ENCODE measurements around the gene ALOX5. TPM values are rescaled to one million over a fixed set of nuclear protein-coding genes. Genes with fewer than 3 reads are reported as not detected.

The ALOX5 gene
- total RNA-seq, 1 experiment from 2014 or later: 6.1 TPM

- POLR2A ChIA-PET: no interaction called here
These were observed 50.0 kb downstream of the ALOX5 start for GRCh38 chr10:45423976-45424499.

More at GRCh38 chr10:45423976-45424499, 50.0 kb downstream of the ALOX5 start:
- H4K20me1 ChIP-seq (ENCODE audit: insufficient read depth): no peaks in the 10 kb centered on the region
- CTCF ChIA-PET: no interaction called here
- H3K9me3 ChIP-seq (ENCODE audit: control insufficient read depth in 1 of 2, insufficient read depth in 1 of 2, low read depth in 1 of 2, low read length in 2 of 2): no peaks in the 10 kb centered on the region
- H3K79me2 ChIP-seq (ENCODE audit: insufficient read depth, low read length): no peaks in the 10 kb centered on the region
- ATAC-seq (no peak), DNase-seq (ENCODE audit: low read depth, low spot score) (no peak)
- no peak overlapping the region for H3K4me3 ChIP-seq (replicated peaks in 1 of 2; ENCODE audit: low read depth in 1 of 2, low read length in 2 of 2)
- no peaks in the 10 kb centered on the region for H3K36me3 ChIP-seq (ENCODE audit: control insufficient read depth in 1 of 2, insufficient read depth in 2 of 2, low read length in 2 of 2)
- no peak for TF ChIP-seq SP1 (IDR thresholded peaks at IDR 0.05; ENCODE audit: low read depth)
- TF ChIP-seq SRF (IDR thresholded peaks at IDR 0.05; ENCODE audit: low read depth): no peak
- no peak for TF ChIP-seq MAX (IDR thresholded peaks at IDR 0.05)
- no peak for TF ChIP-seq ZBTB33 (IDR thresholded peaks at IDR 0.05; ENCODE audit: extremely low read depth, insufficient replicate concordance, low read length)
- no peak for TF ChIP-seq POLR2AphosphoS5 (IDR thresholded peaks at IDR 0.05; ENCODE audit: low read depth, low read length)
- no peak for TF ChIP-seq TCF7L2 (IDR thresholded peaks at IDR 0.05; ENCODE audit: borderline replicate concordance, extremely low read depth, insufficient read depth, insufficient read length)
- no peak for TF ChIP-seq CEBPB (IDR thresholded peaks at IDR 0.05; ENCODE audit: low read depth)
- TF ChIP-seq POLR2A (IDR thresholded peaks at IDR 0.05; ENCODE audit: borderline replicate concordance, extremely low read depth, insufficient read depth, insufficient read length): no peak
- no peak for TF ChIP-seq FOSL1 (IDR thresholded peaks at IDR 0.05; ENCODE audit: low read depth)
- TF ChIP-seq EZH2 (IDR thresholded peaks at IDR 0.05): no peak
- no peak for TF ChIP-seq ZFX (IDR thresholded peaks at IDR 0.05)
- TF ChIP-seq JUND (IDR thresholded peaks at IDR 0.05): no peak
- no peak for TF ChIP-seq RAD21 (IDR thresholded peaks at IDR 0.05; ENCODE audit: low read depth)
- no peak for TF ChIP-seq ATF3 (IDR thresholded peaks at IDR 0.05)
- no TSS peak for BruUV-seq (replicated peaks)
- H3K4me2 ChIP-seq (ENCODE audit: low read length): no peak overlapping the region
- no peak overlapping the region for H3K9ac ChIP-seq (ENCODE audit: low read length)
- no peaks in the 10 kb centered on the region for H3K27me3 ChIP-seq (ENCODE audit: insufficient read depth, low read length)
- intact Hi-C loops (cut with micrococcal nuclease): no loop called here
- peaks cover 15 to 22% of the 10 kb centered on the region in 2 experiments for H3K4me1 ChIP-seq (ENCODE audit: control insufficient read depth in 1 of 2, insufficient read depth in 2 of 2, low read length in 2 of 2)
- H3K27ac ChIP-seq (ENCODE audit: low read depth, low read length): no peak overlapping the region
- no peak overlapping the region for H2AFZ ChIP-seq (ENCODE audit: low read depth, low read length, poor library complexity, severe bottlenecking)
- H3K9me2 ChIP-seq (ENCODE audit: insufficient read depth): no peaks in the 10 kb centered on the region
- RAD21 ChIA-PET (ENCODE audit: low non-redundant PET in 1 of 2, low total read pairs in 2 of 2, uncharacterized antibody in 2 of 2, unreplicated experiment in 2 of 2): no interaction called here

Data from HCT116 (cell line).